ENCODE results near the gene ZNF407.

ZNF407 gene

DNA sequence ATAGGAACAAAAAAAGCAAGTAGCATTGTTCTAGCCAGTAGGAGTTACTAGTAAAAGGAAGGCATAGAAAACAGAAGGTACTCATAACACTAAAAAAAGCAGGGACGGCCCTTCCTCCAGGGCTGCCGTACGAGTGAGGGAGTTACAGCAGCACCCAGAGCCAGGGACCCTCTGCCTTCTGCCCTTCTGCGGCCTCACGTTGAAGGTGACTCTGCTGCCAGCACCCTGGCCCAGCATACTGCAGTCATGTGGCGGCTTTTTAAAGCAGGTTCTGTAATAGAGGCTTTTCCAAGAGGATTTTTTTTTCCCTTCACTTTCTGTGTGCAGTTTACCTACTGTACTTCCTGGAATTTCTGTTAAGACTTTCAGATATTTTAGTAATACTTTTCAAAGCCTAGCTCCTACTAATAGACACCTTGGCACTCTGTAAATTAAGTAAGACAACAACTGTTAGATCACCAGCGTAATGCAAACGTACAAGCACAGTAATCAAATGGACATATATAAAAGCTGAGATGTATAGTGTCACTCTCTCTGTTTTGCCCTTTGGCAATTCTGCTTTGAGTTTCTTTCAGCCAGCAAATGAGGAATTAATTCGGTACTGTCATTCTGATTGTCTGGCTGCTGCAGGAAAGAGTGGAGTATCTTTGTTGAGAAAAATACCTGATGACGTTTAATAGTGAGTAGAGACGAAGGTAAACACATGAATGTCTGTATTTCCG lies 449.7 kb downstream of the ZNF407 start:
- H3K36me3 ChIP-seq (replicated peaks), result no peaks in the 10 kb centered on the region
- no peak overlapping the region for H3K4me3 ChIP-seq
- no peak for DNase-seq (ENCODE audit: low spot score in 2 of 2)
- H3K27me3 ChIP-seq (ENCODE audit: low read depth), result no peaks in the 10 kb centered on the region
- H3K9me3 ChIP-seq, result no peaks in the 10 kb centered on the region
- in situ Hi-C loops (cut with MboI; ENCODE audit: low sequenced_read_pairs), result no loop called here
- H3K4me1 ChIP-seq, result peaks cover 6% of the 10 kb centered on the region; the same call in 1 of the 2 replicates

DNA sequence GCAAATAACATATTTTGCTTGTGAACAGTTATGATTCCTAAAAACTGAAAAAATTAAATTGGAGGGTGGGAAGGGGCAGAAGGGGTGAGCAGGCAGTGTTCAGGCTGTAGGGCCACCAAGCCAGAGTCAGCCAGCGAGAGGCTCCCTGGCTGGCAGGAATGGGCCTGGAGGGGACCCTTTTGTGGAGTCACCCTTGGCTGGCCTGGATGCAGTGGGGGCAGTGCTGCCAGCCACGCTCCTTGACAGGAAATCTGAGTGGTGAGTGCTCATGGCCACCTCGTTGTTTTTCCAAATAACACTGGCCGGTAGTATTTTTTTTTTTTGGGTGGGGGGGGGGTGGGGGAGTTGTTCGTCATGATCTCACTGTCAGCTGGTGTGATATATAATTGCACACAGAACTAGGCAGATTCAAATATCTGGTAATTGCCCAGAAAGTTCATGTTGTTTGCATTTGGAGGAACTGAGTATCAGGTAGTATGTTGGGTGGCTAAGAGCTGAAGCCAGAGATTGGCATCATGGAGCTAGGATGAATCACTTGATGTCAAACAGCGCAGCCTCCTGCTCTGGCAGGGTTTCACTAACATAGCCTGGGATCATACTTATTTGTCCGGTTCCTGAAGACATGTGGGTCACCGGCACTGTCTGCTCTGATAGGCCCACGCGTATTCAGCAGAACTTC lies 451.2 kb downstream of the ZNF407 start:
- Histone ChIP-seq H3K4me1 (peaks cover 6% of the 10 kb centered on the region; the same call in 1 of the 2 replicates), H3K9me3 (no peaks in the 10 kb centered on the region), H3K4me3 (no peak overlapping the region), H3K36me3 (replicated peaks) (no peaks in the 10 kb centered on the region), H3K27me3 (ENCODE audit: low read depth) (no peaks in the 10 kb centered on the region)
- in situ Hi-C loops (cut with MboI; ENCODE audit: low sequenced_read_pairs), result no loop called here
- no peak for DNase-seq (ENCODE audit: low spot score in 2 of 2)

DNA sequence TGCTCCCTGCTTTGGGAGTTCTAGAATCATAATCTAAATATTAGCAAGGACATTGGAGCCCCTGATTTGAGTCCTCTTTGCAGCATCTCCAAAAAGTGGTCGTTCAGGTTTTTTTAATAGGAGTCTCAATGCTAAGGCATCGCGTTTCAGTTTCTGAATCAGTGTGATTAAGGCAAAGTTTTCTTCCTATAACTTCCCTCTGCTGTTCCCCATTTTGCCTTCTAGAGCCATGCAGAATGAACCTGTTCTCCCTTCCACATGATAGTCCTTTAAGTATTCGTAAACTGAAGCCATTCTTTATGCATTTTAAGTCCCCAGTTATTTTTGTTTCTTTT lies 451.8 kb downstream of the ZNF407 start:
- no peaks in the 10 kb centered on the region for H3K27me3 ChIP-seq (ENCODE audit: low read depth)
- no peak overlapping the region for H3K4me3 ChIP-seq
- no peak for DNase-seq (ENCODE audit: low spot score in 2 of 2)
- no peaks in the 10 kb centered on the region for H3K36me3 ChIP-seq (replicated peaks)
- in situ Hi-C loops (cut with MboI; ENCODE audit: low sequenced_read_pairs), result no loop called here
- no peaks in the 10 kb centered on the region for H3K9me3 ChIP-seq
- H3K4me1 ChIP-seq, result peaks cover 6% of the 10 kb centered on the region; the same call in 1 of the 2 replicates

DNA sequence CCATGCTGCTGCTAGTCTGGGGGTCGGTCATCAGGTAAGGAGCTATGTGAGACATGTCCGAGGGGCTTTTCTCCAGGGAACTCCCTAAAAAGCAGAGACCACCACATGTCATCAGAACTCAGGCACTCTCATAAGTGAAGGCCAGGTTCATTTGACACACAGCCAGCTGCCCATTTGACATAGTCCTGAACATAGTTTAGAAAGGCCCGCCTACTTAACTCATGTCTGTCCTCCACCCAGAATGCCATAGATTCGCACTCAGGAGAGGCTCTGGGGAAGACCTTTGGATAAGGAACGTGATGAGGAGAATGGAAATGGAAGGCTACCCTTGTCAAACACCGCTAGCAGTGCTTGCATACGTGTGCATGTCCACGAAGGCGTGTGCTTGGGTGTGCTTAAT lies 454.1 kb downstream of the ZNF407 start:
- no peaks in the 10 kb centered on the region for H3K36me3 ChIP-seq (replicated peaks)
- H3K4me3 ChIP-seq, result no peak overlapping the region
- H3K27me3 ChIP-seq (ENCODE audit: low read depth), result no peaks in the 10 kb centered on the region
- no peaks in the 10 kb centered on the region for H3K4me1 ChIP-seq
- H3K9me3 ChIP-seq, result no peaks in the 10 kb centered on the region
- no peak for DNase-seq (ENCODE audit: low spot score in 2 of 2)
- in situ Hi-C loops (cut with MboI; ENCODE audit: low sequenced_read_pairs), result no loop called here

DNA sequence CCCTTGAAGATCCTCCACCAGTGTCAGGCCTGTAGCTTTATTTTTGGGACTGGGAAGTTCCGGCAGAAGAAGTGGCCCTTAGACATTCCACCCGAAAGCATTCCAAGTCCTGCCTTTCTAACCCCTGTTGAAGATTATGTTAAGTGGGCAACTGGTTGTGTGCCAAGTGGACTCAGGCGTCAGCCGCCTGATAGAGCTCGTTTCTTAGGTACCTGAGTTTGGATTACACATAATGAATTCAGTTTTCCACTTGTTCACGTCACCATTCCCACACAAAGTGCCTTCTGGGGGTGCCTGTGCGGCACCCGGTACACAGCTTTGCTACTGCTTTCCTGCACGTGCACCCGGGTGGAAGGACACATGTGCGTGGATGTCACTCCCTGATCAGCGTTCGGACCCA lies 454.8 kb downstream of the ZNF407 start:
- no peaks in the 10 kb centered on the region for H3K36me3 ChIP-seq (replicated peaks)
- in situ Hi-C loops (cut with MboI; ENCODE audit: low sequenced_read_pairs), result no loop called here
- H3K9me3 ChIP-seq, result no peaks in the 10 kb centered on the region
- DNase-seq (ENCODE audit: low spot score in 2 of 2), result no peak
- H3K4me3 ChIP-seq, result no peak overlapping the region
- H3K4me1 ChIP-seq, result no peaks in the 10 kb centered on the region
- no peaks in the 10 kb centered on the region for H3K27me3 ChIP-seq (ENCODE audit: low read depth)

DNA sequence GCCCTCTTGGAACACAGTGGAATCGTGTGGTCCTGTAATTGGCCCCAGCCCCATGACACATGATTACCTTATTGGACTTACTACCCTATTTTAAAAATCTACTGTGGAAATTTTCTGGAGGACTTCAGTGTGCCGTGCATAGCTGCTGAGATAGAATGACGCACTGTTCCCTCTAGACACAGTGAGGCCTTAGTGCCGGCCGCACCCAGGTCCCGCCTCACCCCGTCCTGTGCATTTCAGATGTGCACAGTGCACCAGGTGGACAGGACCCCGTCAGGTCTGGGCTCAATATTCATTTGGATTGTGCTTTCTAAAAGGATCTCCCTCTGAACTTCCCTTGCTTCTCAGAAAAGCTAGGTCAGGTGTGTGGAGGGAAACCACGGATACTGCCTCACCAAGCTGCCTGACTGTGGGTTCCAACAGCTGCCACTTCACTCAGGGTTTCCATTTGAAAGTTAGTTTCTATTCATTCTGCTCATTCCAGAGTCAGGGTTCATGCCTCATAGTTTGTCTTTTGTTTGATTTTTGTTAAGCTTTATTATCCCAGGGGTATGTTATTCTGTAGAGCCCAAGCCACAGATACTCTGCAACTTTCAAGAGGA lies 455.5 kb downstream of the ZNF407 start:
- Histone ChIP-seq H3K4me3 (no peak overlapping the region), H3K27me3 (ENCODE audit: low read depth) (no peaks in the 10 kb centered on the region), H3K36me3 (replicated peaks) (no peaks in the 10 kb centered on the region), H3K9me3 (no peaks in the 10 kb centered on the region), H3K4me1 (no peaks in the 10 kb centered on the region)
- in situ Hi-C loops (cut with MboI; ENCODE audit: low sequenced_read_pairs), result no loop called here
- DNase-seq (ENCODE audit: low spot score in 2 of 2), result no peak

DNA sequence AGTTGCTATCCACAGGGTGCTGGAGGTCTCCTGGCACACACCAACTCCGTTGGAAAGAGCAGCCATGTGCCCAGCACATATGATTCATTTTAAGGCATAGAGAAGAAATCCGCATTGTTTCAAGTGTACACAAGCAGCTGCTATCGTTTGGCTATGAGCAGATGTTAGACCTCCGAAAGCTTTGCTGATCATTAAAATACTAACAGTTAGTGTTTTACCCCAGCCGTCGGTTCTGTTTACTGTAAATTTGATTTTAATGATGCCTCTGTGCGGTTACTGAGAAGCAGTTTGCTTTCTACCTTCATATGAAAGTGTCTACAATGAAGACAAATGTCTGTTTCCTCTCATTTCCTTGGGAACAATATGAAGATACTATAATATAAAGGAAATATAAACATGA lies 456.4 kb downstream of the ZNF407 start:
- H3K9me3 ChIP-seq, result no peaks in the 10 kb centered on the region
- in situ Hi-C loops (cut with MboI; ENCODE audit: low sequenced_read_pairs), result no loop called here
- no peaks in the 10 kb centered on the region for H3K27me3 ChIP-seq (ENCODE audit: low read depth)
- H3K36me3 ChIP-seq (replicated peaks), result no peaks in the 10 kb centered on the region
- no peaks in the 10 kb centered on the region for H3K4me1 ChIP-seq
- DNase-seq (ENCODE audit: low spot score in 2 of 2), result no peak
- no peak overlapping the region for H3K4me3 ChIP-seq

DNA sequence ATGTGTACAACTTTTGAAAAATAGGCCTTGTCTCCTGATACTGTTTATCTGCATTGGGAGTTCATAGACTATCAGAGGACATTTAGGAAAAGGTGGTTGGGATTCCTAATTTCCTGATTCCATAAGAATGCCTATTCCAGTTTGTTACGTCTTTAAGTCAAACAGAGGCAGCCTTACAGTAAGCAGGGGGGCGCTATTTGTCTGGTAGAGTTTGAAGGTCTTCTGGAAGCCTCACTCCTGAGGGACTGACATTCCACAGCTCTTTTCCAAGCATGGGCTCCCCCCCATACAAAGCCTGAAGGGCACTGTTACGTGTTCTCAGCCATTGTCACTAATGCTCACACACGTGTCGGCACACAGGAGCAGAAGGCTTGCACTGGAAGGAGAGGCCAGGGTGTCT lies 456.9 kb downstream of the ZNF407 start:
- H3K4me3 ChIP-seq, result no peak overlapping the region
- H3K36me3 ChIP-seq (replicated peaks), result no peaks in the 10 kb centered on the region
- H3K9me3 ChIP-seq, result no peaks in the 10 kb centered on the region
- in situ Hi-C loops (cut with MboI; ENCODE audit: low sequenced_read_pairs), result no loop called here
- no peak for DNase-seq (ENCODE audit: low spot score in 2 of 2)
- no peaks in the 10 kb centered on the region for H3K4me1 ChIP-seq
- H3K27me3 ChIP-seq (ENCODE audit: low read depth), result no peaks in the 10 kb centered on the region

DNA sequence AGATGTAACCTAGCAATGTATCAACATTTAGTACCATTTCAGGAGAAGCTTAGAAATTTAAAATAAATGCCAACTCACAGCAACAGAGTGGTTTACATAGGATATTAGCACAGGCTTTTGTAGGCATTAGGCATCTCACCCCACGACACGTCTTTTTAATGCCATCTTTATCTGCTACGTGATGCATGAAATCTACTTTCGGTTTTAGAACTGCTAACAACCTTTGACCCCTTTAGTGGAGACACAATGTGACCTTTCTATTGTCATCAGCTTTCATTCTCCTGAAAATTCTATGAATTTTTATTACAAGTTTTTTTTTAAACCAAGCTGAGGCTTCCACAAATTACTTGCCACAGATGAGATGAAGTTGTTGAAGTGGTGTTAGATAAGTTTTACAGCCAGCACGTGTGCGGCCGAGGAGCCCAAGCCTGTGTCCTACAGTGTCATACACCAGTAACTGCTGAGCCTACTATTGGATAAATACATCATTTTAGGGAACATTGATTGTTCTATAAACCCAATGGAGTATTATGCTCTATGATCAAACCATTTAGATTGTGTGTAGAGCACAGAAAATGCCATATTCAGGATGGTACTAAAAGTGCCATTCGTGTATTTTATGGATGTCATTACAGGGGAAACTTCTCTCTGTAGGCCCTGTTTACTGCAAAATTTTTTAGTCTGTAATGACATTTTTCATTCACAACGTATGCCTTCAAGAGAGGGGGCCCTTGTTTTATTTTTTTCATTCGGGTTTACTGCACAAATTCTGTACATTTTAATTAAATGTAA lies 459.7 kb downstream of the ZNF407 start:
- Histone ChIP-seq H3K36me3 (replicated peaks) (no peaks in the 10 kb centered on the region), H3K27me3 (ENCODE audit: low read depth) (no peaks in the 10 kb centered on the region), H3K4me3 (no peak overlapping the region), H3K4me1 (no peaks in the 10 kb centered on the region), H3K9me3 (no peaks in the 10 kb centered on the region)
- DNase-seq (ENCODE audit: low spot score in 2 of 2), result no peak
- in situ Hi-C loops (cut with MboI; ENCODE audit: low sequenced_read_pairs), result no loop called here

DNA sequence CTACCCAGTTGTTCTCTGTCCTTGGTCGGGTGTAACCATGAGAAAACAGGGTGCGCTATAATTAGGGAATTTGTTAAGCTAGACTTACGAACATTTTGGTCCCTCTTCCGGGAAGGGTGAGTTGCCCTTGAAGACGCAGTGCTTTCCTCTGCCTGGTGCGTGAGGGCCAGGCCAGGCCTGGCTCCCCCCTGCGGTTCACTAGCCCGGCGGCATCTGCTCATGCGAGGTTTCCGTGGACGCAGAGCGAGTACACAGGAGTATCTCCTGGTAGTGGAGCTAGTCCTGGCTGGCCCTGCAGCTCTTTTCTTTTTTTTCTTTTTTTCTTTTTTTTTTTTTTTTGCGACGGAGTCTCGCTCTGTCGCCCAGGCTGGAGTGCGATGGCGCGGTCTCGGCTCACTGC lies 462.5 kb downstream of the ZNF407 start:
- DNase-seq (ENCODE audit: low spot score in 2 of 2), result no peak
- Histone ChIP-seq H3K4me3 (no peak overlapping the region), H3K36me3 (replicated peaks) (no peaks in the 10 kb centered on the region), H3K9me3 (no peaks in the 10 kb centered on the region), H3K27me3 (ENCODE audit: low read depth) (no peaks in the 10 kb centered on the region), H3K4me1 (no peaks in the 10 kb centered on the region)
- in situ Hi-C loops (cut with MboI; ENCODE audit: low sequenced_read_pairs), result no loop called here

DNA sequence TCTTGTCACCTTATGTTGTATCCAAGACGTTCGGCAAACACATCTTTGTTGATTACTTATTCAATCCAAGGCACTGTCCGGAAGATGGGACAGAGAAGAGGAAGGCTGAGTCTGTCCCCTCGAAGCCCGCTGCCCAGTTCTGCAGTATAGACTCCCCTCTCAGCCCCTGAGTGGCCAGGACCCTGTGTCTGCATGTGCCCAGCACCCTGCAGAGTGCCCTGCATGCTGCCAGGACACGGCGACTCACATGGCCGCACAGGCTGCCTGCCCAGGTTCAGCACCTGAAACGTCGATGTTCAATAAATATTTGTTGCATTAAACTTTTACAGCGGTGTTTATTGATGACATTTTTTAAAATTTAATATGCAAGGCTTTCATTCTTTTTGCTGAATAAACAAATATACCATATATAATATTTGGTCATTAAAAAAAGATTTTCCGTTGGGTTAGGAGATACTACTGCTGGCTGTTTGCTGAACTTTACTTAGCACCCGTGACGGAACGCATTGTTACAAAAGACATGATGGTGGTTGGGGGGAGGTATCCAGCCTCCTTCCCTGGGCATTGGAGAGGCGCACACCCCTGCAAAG lies 464.7 kb downstream of the ZNF407 start:
- in situ Hi-C loops (cut with MboI; ENCODE audit: low sequenced_read_pairs), result no loop called here
- H3K9me3 ChIP-seq, result no peaks in the 10 kb centered on the region
- peaks cover 6% of the 10 kb centered on the region; the same call in 1 of the 2 replicates for H3K4me1 ChIP-seq

DNA sequence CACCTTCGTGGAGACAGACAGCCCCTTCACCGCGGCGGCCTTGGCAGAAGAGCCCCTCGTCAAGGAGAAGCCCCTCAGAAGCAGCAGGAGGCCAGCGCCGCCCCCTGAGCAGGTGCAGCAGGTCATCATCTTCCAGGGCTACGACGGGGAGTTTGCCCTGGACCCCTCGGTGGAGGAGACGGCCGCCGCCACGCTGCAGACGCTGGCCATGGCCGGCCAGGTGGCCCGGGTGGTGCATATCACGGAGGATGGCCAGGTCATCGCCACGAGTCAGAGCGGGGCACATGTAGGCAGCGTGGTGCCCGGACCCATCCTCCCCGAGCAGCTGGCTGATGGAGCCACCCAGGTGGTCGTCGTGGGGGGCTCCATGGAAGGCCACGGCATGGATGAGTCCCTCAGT lies 465.5 kb downstream of the ZNF407 start:
- no peaks in the 10 kb centered on the region for H3K27me3 ChIP-seq (ENCODE audit: low read depth)
- H3K9me3 ChIP-seq, result no peaks in the 10 kb centered on the region
- H3K4me1 ChIP-seq, result peaks cover 6% of the 10 kb centered on the region; the same call in 1 of the 2 replicates
- H3K4me3 ChIP-seq, result no peak overlapping the region
- DNase-seq (ENCODE audit: low spot score in 2 of 2), result no peak
- no peaks in the 10 kb centered on the region for H3K36me3 ChIP-seq (replicated peaks)
- in situ Hi-C loops (cut with MboI; ENCODE audit: low sequenced_read_pairs), result no loop called here

More for the DNA sequence above, 464.7 kb downstream of the ZNF407 start:
- Histone ChIP-seq H3K36me3 (replicated peaks) (no peaks in the 10 kb centered on the region), H3K4me3 (no peak overlapping the region), H3K27me3 (ENCODE audit: low read depth) (no peaks in the 10 kb centered on the region)
- DNase-seq (ENCODE audit: low spot score in 2 of 2), result no peak

DNA sequence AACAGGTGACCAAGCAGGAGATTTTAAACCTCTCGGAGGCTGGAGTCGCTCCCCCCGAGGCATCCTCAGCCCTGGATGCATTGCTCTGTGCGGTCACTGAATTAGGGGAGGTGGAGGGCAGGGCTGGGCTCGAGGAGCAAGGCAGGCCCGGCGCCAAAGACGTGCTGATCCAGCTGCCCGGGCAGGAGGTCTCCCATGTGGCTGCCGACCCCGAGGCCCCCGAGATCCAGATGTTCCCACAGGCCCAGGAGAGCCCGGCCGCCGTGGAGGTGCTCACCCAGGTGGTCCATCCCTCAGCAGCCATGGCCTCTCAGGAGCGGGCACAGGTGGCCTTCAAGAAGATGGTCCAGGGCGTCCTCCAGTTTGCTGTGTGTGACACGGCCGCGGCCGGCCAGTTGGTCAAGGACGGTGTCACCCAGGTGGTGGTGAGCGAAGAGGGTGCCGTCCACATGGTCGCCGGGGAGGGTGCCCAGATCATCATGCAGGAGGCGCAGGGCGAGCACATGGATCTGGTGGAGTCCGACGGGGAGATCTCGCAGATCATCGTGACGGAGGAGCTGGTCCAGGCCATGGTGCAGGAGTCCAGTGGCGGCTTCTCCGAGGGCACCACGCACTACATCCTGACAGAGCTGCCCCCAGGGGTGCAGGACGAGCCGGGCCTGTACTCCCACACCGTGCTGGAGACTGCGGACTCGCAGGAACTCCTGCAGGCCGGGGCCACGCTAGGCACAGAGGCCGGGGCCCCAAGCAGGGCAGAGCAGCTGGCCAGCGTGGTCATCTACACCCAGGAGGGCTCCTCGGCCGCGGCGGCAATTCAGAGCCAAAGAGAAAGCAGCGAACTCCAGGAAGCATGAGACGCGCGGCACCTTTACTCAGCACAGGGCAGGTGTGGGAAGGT lies 466.2 kb downstream of the ZNF407 start:
- in situ Hi-C loops (cut with MboI; ENCODE audit: low sequenced_read_pairs), result no loop called here
- no peak for DNase-seq (ENCODE audit: low spot score in 2 of 2)
- H3K27me3 ChIP-seq (ENCODE audit: low read depth), result no peaks in the 10 kb centered on the region
- no peaks in the 10 kb centered on the region for H3K36me3 ChIP-seq (replicated peaks)
- H3K4me1 ChIP-seq, result peaks cover 6% of the 10 kb centered on the region; the same call in 1 of the 2 replicates
- H3K4me3 ChIP-seq, result no peak overlapping the region
- H3K9me3 ChIP-seq, result no peaks in the 10 kb centered on the region
